Osteoblast (primary cell): Measurements from ENCODE around the gene SUSD4. TPM values are rescaled to one million over a fixed set of nuclear protein-coding genes. Genes with fewer than 3 reads are reported as not detected.

Source experiments
- DNase-seq: peaks from one replicate; pipeline ENCODE4 v3.0.0; 2011; ENCODE audit warnings: low spot score, mixed read lengths; ENCODE audit not compliant: insufficient read length; ENCODE audit errors: missing footprints
- H2AFZ ChIP-seq: 2 replicates; pipeline ENCODE4 v1.6.0; 2011; ENCODE audit warnings: mild to moderate bottlenecking, low read length
- H3K27ac ChIP-seq: 2 replicates; pipeline ENCODE4 v1.5.1; 2011; ENCODE audit warnings: mild to moderate bottlenecking, low read depth, low read length, moderate library complexity
- H3K27me3 ChIP-seq: 2 replicates; pipeline ENCODE4 v1.6.0; 2012; ENCODE audit warnings: mild to moderate bottlenecking, control low read depth, inconsistent platforms, low read length, moderate library complexity; ENCODE audit not compliant: insufficient read depth
- H3K36me3 ChIP-seq: 2 replicates; pipeline ENCODE4 v1.5.1; 2011; ENCODE audit warnings: mild to moderate bottlenecking, low read length, control low read depth, moderate library complexity; ENCODE audit not compliant: insufficient read depth
- H3K4me1 ChIP-seq: 2 replicates; pipeline ENCODE4 v1.5.1; 2011; ENCODE audit warnings: mild to moderate bottlenecking, low read length, control low read depth, moderate library complexity; ENCODE audit not compliant: insufficient read depth
- H3K4me2 ChIP-seq: 2 replicates; pipeline ENCODE4 v1.6.0; 2011; ENCODE audit warnings: mild to moderate bottlenecking, low read length; ENCODE audit not compliant: insufficient read depth
- H3K4me3 ChIP-seq: fragments of 200-600 bp; sonication (generic); 3 replicates; pipeline ENCODE4 v1.5.1; 2012; ENCODE audit warnings: mild to moderate bottlenecking, low read length, inconsistent platforms; ENCODE audit not compliant: insufficient read depth
- H3K79me2 ChIP-seq: 2 replicates; pipeline ENCODE4 v1.6.0; 2012; ENCODE audit warnings: mild to moderate bottlenecking, low read length, control low read depth, inconsistent platforms; ENCODE audit not compliant: insufficient read depth
- H3K9me3 ChIP-seq: 2 replicates; pipeline ENCODE4 v1.5.1; 2011; ENCODE audit warnings: low read depth, low read length, control low read depth
- H4K20me1 ChIP-seq: 2 replicates; pipeline ENCODE4 v1.6.0; 2012; ENCODE audit warnings: mild to moderate bottlenecking, low read length, control low read depth; ENCODE audit not compliant: insufficient read depth
- total RNA-seq: library from RNA; depleted of rRNA; stranded (reverse); fragments of >200 nt; gene quantifications from 2 replicates; pipeline ENCODE4 v1.2.3, GENCODE V29; 2012
- TF ChIP-seq, protein P1 (sequence below): IDR thresholded peaks from 2 replicates; pipeline ENCODE4 v1.5.1; 2011; ENCODE audit warnings: mild to moderate bottlenecking, low read depth, low read length, moderate library complexity; ENCODE audit errors: extremely low read depth

The SUSD4 gene
- total RNA-seq, 1 donor = not detected

- Histone ChIP-seq H4K20me1 (no peaks in the 10 kb centered on the region), H3K36me3 (no peaks in the 10 kb centered on the region), H3K79me2 (no peaks in the 10 kb centered on the region), H3K4me2 (no peak overlapping the region), H3K27me3 (peaks cover 16% of the 10 kb centered on the region), H3K27ac (no peak overlapping the region), H3K4me3 (no peak overlapping the region), H3K9me3 (no peaks in the 10 kb centered on the region), H2AFZ (no peak overlapping the region), H3K4me1 (no peaks in the 10 kb centered on the region)
- DNase-seq = no peak
- TF ChIP-seq, protein P1, sequence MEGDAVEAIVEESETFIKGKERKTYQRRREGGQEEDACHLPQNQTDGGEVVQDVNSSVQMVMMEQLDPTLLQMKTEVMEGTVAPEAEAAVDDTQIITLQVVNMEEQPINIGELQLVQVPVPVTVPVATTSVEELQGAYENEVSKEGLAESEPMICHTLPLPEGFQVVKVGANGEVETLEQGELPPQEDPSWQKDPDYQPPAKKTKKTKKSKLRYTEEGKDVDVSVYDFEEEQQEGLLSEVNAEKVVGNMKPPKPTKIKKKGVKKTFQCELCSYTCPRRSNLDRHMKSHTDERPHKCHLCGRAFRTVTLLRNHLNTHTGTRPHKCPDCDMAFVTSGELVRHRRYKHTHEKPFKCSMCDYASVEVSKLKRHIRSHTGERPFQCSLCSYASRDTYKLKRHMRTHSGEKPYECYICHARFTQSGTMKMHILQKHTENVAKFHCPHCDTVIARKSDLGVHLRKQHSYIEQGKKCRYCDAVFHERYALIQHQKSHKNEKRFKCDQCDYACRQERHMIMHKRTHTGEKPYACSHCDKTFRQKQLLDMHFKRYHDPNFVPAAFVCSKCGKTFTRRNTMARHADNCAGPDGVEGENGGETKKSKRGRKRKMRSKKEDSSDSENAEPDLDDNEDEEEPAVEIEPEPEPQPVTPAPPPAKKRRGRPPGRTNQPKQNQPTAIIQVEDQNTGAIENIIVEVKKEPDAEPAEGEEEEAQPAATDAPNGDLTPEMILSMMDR = no peak
These were observed 43.9 kb downstream of the SUSD4 start for GRCh38 chr1:223319905-223320580.

GRCh38 chr1:223319398-223319797 lies 44.6 kb downstream of the SUSD4 start:
- H3K27ac ChIP-seq = no peak overlapping the region
- H3K4me3 ChIP-seq = no peak overlapping the region
- no peak for DNase-seq
- no peaks in the 10 kb centered on the region for H3K79me2 ChIP-seq
- no peaks in the 10 kb centered on the region for H3K4me1 ChIP-seq
- H3K4me2 ChIP-seq = no peak overlapping the region
- no peaks in the 10 kb centered on the region for H3K9me3 ChIP-seq
- no peaks in the 10 kb centered on the region for H3K36me3 ChIP-seq
- H2AFZ ChIP-seq = no peak overlapping the region
- TF ChIP-seq, protein P1 = no peak
- no peaks in the 10 kb centered on the region for H4K20me1 ChIP-seq
- H3K27me3 ChIP-seq = peaks cover 16% of the 10 kb centered on the region

GRCh38 chr1:223316082-223316481 lies 47.9 kb downstream of the SUSD4 start:
- TF ChIP-seq, protein P1 = no peak
- DNase-seq = no peak
- H4K20me1 ChIP-seq = no peaks in the 10 kb centered on the region

DNA sequence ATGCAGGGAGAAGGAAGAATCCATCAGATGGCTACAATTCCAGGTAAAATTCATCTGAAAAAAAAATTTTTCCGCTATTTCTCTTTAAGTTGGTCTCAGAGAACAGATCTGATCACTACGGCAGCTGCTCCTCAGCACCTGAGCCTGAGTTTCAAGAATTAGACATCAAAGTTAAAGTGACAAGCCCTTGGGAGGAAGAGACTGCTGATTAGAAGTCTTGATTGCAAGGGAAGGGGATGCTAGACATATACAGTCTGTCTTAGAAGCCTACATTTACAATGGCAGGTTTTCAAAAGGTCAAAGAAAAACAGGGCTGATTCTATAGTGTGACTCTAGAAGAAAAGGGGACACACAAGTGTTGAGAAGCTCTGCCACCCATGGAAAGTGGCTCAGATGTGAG lies 48.3 kb downstream of the SUSD4 start:
- no peak overlapping the region for H3K4me2 ChIP-seq
- no peaks in the 10 kb centered on the region for H3K4me1 ChIP-seq
- TF ChIP-seq, protein P1 = no peak
- H3K9me3 ChIP-seq = no peaks in the 10 kb centered on the region
- H2AFZ ChIP-seq = no peak overlapping the region
- no peaks in the 10 kb centered on the region for H3K79me2 ChIP-seq
- H3K27ac ChIP-seq = no peak overlapping the region
- no peaks in the 10 kb centered on the region for H4K20me1 ChIP-seq
- no peak overlapping the region for H3K4me3 ChIP-seq
- peaks cover 8% of the 10 kb centered on the region for H3K27me3 ChIP-seq
- DNase-seq = no peak
- H3K36me3 ChIP-seq = no peaks in the 10 kb centered on the region

More at GRCh38 chr1:223316082-223316481, 47.9 kb downstream of the SUSD4 start:
- no peaks in the 10 kb centered on the region for H3K9me3 ChIP-seq
- no peaks in the 10 kb centered on the region for H3K36me3 ChIP-seq
- H3K4me2 ChIP-seq = no peak overlapping the region
- H2AFZ ChIP-seq = no peak overlapping the region
- H3K27me3 ChIP-seq = peaks cover 8% of the 10 kb centered on the region
- no peak overlapping the region for H3K4me3 ChIP-seq
- no peaks in the 10 kb centered on the region for H3K4me1 ChIP-seq
- H3K79me2 ChIP-seq = no peaks in the 10 kb centered on the region
- no peak overlapping the region for H3K27ac ChIP-seq
